ENCODE results near the gene ESRP2.

The ESRP2 gene

DNA sequence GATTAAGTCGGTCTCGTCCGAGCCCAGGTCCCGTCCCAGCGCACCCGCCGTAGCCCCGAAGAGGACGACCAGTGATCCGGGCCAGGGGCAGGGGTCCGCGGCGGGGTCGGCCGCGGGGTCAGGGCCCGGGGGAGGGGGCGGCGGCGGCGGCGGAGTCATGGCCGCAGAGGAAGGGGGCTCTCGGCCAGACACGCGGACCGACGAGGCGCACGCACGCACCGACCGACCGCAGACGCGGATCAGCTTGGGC is at the start of gene ESRP2:
Gene ESRP2, minus strand, starts transcription at position 241 of the 250 bp plus-strand sequence. Its CDS starts 82 bp downstream, at position 159.
- DNase-seq (ENCODE audit: low read depth in 2 of 2) = no peak

DNA sequence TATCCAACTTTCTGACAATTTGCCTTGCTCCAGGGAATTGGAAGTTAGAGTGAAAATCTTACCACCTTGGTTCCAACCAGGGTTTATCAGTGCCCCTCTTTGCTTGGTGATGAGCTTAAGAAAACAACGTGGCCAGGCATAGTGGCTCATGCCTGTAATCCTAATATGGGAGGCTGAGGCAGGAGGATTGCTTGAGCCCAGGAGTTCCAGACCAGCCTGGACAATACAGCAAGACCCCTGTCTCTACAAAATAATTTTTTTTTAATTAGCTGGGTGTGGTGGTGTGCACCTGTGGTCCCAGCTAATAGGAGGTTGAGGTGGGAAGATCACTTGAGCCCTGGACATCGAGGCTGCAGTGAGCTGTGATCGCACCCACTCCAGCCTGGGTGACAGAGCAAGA is 49.8 kb upstream of the ESRP2 start:
- DNase-seq (ENCODE audit: low read depth in 2 of 2) = no peak

DNA sequence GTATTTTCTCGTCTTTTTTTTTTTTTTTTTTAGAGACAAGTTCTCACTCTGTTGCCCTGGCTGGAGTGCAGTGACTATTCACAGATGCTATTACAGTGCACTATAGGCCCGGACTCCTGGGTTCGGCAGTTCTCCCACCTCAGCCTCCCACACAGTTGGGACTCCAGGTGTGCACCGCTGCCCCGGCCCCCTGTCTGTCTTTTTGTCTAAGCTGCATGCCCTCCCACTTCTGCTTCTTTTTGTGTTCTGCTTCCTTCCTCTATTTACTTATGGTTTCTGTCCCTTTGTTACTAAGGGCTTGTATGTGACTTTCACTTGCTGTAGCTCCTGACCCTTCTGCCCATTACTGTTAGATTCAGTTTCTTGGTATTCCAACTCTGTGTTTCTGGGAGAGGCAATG is 48.9 kb upstream of the ESRP2 start:
- DNase-seq (ENCODE audit: low read depth in 2 of 2) = no peak

DNA sequence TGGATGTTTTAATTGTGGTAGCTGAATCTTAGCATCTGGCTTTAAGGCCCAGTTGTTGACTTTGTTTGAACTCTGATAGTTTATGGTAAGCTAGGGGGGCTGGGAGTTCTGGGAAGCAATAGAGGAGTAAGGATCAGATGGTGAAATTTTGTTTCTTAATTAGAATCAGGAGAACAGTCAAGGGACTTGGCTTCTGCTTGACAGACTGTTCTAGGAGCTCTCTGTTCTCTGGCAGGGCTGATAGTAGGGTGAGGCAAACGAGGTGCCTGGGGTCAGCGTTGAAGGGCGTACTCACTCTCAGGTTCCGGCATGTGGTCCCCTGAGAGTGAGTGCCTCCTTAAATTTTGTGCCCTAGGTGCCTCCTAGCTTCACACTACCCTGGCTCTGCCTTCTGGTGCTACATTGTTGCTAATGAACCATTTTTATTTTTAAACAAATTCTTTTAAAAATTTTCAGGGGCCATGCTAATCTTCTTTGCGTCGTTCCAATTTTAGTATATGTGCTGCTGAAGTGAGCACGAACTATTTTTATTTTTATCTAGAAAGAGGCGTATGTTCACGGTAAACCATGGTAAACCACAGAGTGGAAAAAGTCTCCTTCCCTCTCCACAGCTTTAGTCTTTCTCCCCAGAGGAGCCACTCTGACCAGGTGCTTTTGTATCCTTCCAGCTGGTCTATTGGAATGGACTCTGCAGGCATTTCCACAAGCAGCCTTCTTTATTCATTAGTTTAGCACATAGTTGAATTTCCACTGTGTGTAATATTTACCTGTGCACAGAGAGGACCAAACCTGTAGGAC is 48.1 kb upstream of the ESRP2 start:
- DNase-seq (ENCODE audit: low read depth in 2 of 2) = no peak

- no peak for DNase-seq (ENCODE audit: low read depth in 2 of 2)
These were observed 47.4 kb upstream of the ESRP2 start for GRCh38 chr16:68283346-68283745.

DNA sequence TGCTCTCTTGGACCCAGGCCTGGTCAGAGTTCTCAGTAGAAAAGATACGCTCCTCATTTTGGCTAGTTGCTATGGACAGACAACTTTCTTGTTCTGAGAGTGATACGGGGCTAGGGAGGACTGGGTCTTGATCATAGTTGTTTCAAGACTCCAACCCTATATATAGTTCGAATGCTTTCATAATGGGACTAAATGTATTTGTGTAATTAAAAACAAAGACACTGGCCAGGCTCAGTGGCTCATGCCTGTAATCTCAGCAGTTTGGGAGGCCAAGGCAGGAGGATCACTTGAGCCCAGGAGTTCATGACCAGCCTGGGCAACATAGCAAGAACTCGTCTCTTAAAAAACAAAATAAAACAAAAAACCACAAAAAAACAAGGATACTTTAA is 46.1 kb upstream of the ESRP2 start:
- DNase-seq (ENCODE audit: low read depth in 2 of 2) = no peak

DNA sequence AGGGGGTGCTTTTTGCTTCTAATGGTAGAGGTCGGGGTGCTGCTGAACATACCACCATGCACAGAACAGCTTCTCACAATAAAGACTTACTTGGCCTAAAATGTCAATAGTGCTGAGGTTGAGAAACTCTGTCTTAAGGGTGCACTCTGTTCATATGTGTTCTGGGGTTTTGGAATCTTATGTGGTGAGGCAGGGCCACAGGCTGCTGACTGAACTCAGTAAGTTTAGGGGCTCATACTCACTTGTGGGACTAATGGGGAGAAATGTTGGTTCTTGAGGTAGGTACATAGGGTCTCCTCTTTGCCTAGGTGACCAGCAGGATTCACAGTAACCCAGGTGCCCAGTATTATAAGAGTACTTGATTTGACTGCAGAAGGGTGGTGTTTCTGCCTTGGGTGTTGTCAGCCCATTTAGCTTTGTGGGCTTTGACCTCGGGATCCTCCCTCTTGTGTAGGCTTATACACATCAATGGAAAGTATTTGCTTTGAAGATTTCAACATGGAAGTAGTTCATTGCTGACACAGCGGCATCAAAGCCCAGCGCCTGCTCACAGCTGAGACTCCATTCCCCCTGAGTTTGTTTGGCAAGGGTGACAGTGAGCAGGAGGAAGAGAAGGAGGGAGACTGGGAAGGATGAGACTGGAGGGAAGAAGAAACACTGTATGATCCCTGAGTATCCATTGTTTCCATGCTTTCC is 45.6 kb upstream of the ESRP2 start:
- DNase-seq (ENCODE audit: low read depth in 2 of 2) = no peak

DNA sequence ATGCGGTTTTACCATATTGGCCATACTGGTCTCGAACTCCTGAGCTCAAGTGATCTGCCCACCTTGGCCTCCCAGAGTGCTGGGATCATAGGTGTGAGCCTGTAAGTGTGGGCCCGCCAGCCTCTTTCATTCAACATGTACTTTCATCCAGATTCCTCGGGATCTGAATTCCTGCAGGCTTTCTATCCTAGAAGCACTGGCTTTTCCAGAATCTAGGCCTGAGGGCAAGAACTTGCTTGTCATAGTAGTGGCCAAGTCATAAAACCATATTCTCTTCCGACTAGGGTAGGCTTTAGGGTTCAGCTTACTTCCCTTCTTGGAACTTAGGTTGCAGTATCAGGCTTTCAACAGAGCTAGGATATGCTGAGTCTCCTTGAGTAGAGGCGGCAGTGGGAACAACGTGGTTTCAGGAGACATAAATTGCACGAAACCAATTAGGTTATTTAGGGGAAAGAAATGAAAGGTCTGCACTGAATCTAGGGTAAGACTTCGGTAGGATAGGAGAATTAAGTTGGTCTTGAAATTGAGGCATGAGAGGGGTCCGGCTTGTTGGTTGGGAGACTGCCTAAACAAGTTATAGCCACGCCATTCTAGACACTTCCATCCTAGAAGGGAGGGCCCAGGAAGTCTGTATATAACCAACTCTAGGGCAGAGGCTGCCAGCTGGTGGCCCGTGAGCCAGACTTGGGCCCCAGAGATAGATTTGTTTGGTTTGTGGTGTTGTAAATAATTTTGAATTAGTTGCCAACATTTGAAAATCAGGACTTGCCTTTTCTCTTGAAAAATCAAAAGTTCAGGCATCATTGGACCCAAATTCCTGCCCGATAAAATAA is 44.0 kb upstream of the ESRP2 start:
- no peak for DNase-seq (ENCODE audit: low read depth in 2 of 2)

DNA sequence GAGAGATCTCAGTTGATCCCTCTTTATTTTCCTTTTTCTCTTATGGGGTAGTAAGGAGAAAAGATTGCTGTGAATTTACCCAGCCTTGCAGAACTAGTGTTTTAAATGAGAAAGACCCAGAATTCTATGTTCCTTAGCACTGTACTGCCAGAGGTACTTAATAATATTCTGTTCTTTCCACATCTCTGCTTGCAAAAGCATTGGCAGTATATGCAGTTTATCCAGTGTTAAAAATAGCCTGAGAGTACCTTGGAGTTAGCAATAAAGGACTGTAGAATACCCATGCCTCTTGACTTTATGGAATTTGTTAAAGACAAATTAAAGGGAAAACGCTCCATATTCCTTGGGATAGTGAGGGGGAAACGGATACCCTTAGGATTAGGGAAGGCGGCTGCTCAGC is 40.3 kb upstream of the ESRP2 start:
- no peak for DNase-seq (ENCODE audit: low read depth in 2 of 2)

- DNase-seq (ENCODE audit: low read depth in 2 of 2) = no peak
These were observed 39.8 kb upstream of the ESRP2 start for GRCh38 chr16:68275611-68276191.

- DNase-seq (ENCODE audit: low read depth in 2 of 2) = no peak
These were observed 38.5 kb upstream of the ESRP2 start for GRCh38 chr16:68274441-68274840.

DNA sequence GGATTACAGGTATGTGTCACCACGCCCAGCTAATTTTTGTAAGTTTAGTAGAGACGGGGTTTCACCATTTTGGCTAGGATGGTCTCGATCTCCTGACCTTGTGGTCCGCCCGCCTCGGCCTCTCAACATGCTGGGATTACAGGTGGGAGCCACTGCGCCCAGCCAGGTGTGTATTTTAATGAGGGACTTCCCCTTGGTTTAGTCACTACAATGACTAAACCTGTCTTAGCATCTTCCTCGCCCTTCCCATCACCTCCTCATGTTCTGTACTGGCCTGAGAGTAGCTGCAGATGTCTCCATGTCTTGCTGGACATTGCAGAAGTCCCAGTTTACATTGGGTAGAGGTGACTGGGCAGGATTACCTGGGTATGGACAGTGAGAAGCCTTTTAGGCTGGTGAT is 38.0 kb upstream of the ESRP2 start:
- DNase-seq (ENCODE audit: low read depth in 2 of 2) = no peak

GRCh38 chr16:68273459-68273858 is 37.5 kb upstream of the ESRP2 start:
- no peak for DNase-seq (ENCODE audit: low read depth in 2 of 2)

GRCh38 chr16:68272507-68273209 is 36.7 kb upstream of the ESRP2 start:
- no peak for DNase-seq (ENCODE audit: low read depth in 2 of 2)

DNA sequence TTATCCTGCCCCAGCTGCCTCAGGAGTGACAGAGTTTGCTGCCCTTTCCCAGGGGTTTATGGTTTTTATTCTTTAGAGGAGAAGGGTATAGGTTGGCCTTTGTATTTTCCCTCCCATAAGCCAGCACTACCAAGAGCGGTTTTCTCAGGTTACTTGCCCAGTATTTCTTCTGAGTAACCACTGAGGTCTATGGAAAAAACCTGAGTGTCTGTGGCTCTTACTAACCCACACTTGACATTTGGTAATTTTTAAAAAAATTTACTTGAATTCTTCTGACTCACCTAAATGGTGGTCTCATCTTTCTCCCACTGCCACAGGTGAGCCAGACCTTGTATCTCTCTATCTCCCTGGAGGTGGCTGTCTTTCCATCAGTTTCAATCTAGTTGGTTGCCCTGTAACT is 34.4 kb upstream of the ESRP2 start:
- no peak for DNase-seq (ENCODE audit: low read depth in 2 of 2)

DNA sequence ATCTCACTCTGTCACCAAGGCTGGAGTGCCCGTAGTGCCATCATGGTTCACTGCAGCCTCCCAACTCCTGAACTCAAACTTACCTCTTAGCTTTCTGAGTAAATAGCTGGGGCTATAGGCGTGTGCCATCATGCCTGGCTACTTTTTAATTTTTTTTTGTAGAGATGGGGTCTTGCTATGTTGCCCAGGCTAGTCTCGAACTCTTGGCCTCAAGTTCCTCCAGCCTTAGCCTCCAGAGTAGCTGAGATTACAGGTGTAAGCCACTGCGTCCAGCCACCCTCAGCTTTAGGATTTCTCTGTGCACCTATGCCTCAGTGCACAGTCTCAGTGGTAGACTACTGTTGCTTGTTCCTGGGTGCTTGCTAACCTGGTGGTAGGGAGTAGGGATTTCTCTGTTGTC is 33.9 kb upstream of the ESRP2 start:
- DNase-seq (ENCODE audit: low read depth in 2 of 2) = no peak

GRCh38 chr16:68267612-68268405 is 31.9 kb upstream of the ESRP2 start:
- no peak for DNase-seq (ENCODE audit: low read depth in 2 of 2)

GRCh38 chr16:68265078-68265920 is 29.4 kb upstream of the ESRP2 start:
- DNase-seq (ENCODE audit: low read depth in 2 of 2) = no peak

- peak in 1 of 2 experiments; percentile 41 for DNase-seq (ENCODE audit: low read depth in 2 of 2)
These were observed 28.5 kb upstream of the ESRP2 start, which contains the start of gene SLC7A6 for GRCh38 chr16:68264128-68265077. SLC7A6 (plus strand) TSS chr16:68264526; CDS start chr16:68274727, 10,201 bp downstream.
